Psoas muscle (tissue), 8 donors: ENCODE data around the gene CYB5D1. TPM values are rescaled to one million over a fixed set of nuclear protein-coding genes. Genes with fewer than 3 reads are reported as not detected.
A peak's percentile ranks its signal among the peaks of the same experiment; 100 is the strongest.

Experiments
- ATAC-seq, 4 donors: fragments of 200-7000 bp; cut with Tn5 transposase; one replicate each; pipeline ENCODE4 v1.9.1; 2020; ENCODE audit warnings: moderate library complexity in 3 of 4, mild to moderate bottlenecking in 2 of 4
- DNase-seq, 2 donors: peaks; one replicate each; pipeline ENCODE4 v3.0.0-alpha.2; 2020
- H3K27ac ChIP-seq: fragments of 200-600 bp; one replicate; pipeline ENCODE4 v1.8.0; 2022
- H3K27me3 ChIP-seq, 3 donors: fragments of 200-600 bp in 1 of 3; one replicate each; pipeline versions ENCODE4 v1.6.1 to v1.8.0; 2013 to 2022; ENCODE audit warnings: low read length in 2 of 3, mild to moderate bottlenecking in 2 of 3, moderate library complexity in 1 of 3; ENCODE audit not compliant: insufficient read depth in 3 of 3
- H3K36me3 ChIP-seq, 2 donors: fragments of 200-600 bp in 1 of 2; one replicate each; pipeline versions ENCODE4 v1.6.1 to v1.8.0; 2013 to 2022; ENCODE audit warnings: low read depth in 1 of 2, mild to moderate bottlenecking in 1 of 2, moderate library complexity in 1 of 2; ENCODE audit not compliant: insufficient read depth in 1 of 2
- H3K4me1 ChIP-seq: fragments of 200-600 bp; one replicate; pipeline ENCODE4 v1.8.0; 2022
- H3K4me3 ChIP-seq: fragments of 200-600 bp; one replicate; pipeline ENCODE4 v1.8.0; 2022; ENCODE audit warnings: mild to moderate bottlenecking
- H3K9me3 ChIP-seq: fragments of 200-600 bp; one replicate; pipeline ENCODE4 v1.8.0; 2022
- WGBS, 3 donors: extraction: QIAGEN DNeasy Blood & Tissue Kit; methylation state at CpG; one replicate each; pipeline versions ENCODE4 v1.1.6 to v1.1.7; 2013; 5-methylcytosine and 5-hydroxymethylcytosine counted together
- intact Hi-C, 2 donors: fragments of 100-400 bp; cut with DNase I; formaldehyde crosslinking; loops; one replicate each; pipeline versions ENCODE4 v1.11.0 to v1.14.2; 2022
- polyA plus RNA-seq, 3 donors: library from polyadenylated mRNA; stranded (reverse); fragments of 200-250 nt; gene quantifications; one replicate each; pipeline ENCODE4 v1.2.3, GENCODE V29; 2013
- total RNA-seq, 4 donors: library from RNA; stranded (reverse); fragmentation: NEBNext Ultra II Directional in 2 of 4; extraction: Animal tissue kit (Norgen Biotek cat#: 25700) in 2 of 4; gene quantifications; one replicate each; pipeline versions ENCODE4 v1.2.1 to v1.2.4, GENCODE V29; 2021 to 2023
- TF ChIP-seq, protein P1 (sequence below): fragments of 200-600 bp; IDR thresholded peaks from one replicate; pipeline ENCODE4 v1.8.0; 2022; ENCODE audit warnings: antibody characterized with exemption
- donor health status: healthy with polysubstance abuse.
- donor health status: DM: no; HTN: no; CAD: no; lungs with moderate emphysema.
- donor health status: Bipolar disorder and iron deficiency.
- donor health status: healthy.
- donor health status: DM: yes; HTN: yes; CAD: no.
- donor health status: DM: no; HTN: no; CAD: no.
- donor health status: DM: no; HTN: no; CAD: no.
- donor health status: DM: yes; HTN: yes; CAD: no.

Gene CYB5D1
- total and polyA plus RNA-seq, 7 donors: 7.1 to 31.7 (median 10.4) TPM

DNA sequence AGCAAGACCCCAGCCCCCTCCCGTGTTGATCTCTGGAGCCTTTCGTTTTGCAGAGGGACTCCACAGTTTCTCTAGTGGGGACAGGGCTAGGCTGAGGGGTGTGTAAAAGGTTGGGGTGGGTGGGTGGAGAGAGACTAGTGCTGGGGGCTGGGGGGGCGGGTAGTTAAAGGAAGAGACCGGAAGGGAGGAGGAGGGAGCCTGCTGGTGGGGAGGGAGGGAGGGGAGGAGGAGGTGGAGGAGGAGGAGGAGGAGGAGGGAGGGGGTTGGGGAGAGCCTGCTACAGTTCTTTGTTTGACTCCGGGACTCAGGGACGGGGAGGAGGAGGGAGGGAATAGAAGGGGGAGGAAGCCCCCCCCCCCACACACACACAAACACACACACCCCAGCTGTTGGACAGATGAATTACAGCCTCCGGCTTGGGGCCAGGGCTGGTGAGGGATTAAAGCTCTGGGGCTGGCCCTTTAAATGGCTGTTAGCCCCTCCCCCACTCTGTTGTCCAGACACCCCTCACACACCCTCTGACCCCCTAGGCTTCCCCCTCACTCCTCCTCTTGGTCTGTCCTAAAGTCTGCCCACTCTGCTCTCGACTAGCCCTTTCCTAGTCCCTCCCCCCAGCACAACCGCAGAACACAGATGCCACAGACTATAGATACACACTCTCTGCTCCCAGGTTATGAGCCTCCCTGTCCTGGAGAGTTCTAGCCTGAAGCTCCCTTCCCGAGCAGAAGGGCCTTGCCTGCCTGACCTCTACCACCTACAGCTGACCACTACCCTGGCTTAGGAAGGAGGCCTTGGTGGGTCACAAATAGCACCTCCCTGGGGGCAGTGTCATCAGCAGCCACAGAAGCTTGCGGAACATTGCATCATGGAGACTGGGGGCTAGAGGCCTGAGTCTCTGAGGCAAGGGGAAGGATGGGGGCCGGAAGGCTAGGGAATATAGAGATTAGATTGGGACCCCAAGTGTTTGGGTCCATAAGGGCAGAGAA lies 19.4 kb upstream of the CYB5D1 start:
- peak overlapping the region; percentile 99 for H3K27ac ChIP-seq
- H3K9me3 ChIP-seq: no peaks in the 10 kb centered on the region
- 10 to 16% (median 13%) methylated on average over 9 to 12 of the region's 12 CpGs for WGBS, 3 donors
- intact Hi-C loops: no loop called here
- no peak for ATAC-seq
- peaks cover 0 to 9% of the 10 kb centered on the region in 2 donors for H3K36me3 ChIP-seq
- no peaks in the 10 kb centered on the region for H3K27me3 ChIP-seq
- TF ChIP-seq, protein P1, sequence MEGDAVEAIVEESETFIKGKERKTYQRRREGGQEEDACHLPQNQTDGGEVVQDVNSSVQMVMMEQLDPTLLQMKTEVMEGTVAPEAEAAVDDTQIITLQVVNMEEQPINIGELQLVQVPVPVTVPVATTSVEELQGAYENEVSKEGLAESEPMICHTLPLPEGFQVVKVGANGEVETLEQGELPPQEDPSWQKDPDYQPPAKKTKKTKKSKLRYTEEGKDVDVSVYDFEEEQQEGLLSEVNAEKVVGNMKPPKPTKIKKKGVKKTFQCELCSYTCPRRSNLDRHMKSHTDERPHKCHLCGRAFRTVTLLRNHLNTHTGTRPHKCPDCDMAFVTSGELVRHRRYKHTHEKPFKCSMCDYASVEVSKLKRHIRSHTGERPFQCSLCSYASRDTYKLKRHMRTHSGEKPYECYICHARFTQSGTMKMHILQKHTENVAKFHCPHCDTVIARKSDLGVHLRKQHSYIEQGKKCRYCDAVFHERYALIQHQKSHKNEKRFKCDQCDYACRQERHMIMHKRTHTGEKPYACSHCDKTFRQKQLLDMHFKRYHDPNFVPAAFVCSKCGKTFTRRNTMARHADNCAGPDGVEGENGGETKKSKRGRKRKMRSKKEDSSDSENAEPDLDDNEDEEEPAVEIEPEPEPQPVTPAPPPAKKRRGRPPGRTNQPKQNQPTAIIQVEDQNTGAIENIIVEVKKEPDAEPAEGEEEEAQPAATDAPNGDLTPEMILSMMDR: no peak
- peak in 1 of 2 donors; percentile 74 for DNase-seq
- H3K4me3 ChIP-seq: peak overlapping the region; percentile 85
- peaks cover 38% of the 10 kb centered on the region for H3K4me1 ChIP-seq

DNA sequence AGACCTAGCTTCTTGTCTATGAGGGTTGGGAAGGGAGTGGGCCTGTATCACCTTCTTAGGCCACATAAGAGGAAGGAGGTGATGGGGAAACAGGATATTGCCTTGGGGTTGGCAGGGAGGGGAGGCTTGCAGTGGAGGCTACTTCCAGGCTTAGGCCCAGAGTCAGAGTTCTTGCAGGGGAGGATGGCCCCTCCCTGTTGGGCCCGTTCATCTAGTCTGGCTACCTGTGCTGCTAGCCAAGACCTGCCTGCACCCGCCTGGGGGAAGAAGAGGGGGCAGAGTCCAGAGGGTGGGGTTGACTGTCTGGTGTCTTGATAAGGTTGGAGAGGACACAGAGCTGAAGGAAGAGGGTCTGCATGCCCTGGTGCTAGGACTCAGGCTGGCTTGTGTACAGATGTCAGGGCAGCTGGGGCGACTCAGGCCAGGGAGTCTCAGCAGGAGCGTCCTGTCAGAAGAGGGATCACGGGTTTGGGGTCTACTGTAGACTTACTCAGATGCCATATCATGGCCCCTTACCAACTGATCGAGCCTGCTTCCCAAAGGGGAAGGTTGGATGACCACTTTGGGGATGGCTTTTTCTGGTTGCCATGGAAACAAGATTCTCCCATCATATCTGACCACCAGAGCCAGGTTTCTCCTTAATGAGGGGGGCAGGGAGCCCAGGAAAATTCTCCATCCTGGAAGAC lies 18.5 kb upstream of the CYB5D1 start:
- peaks cover 0 to 9% of the 10 kb centered on the region in 2 donors for H3K36me3 ChIP-seq
- ATAC-seq (no peak), DNase-seq (no peak)
- intact Hi-C loops: no loop called here
- 39 to 52% (median 43%) methylated on average over 6 of the region's 6 CpGs for WGBS, 3 donors
- H3K27me3 ChIP-seq: no peaks in the 10 kb centered on the region
- no peaks in the 10 kb centered on the region for H3K9me3 ChIP-seq
- peak overlapping the region; percentile 81 for H3K4me3 ChIP-seq
- H3K4me1 ChIP-seq: peaks cover 36% of the 10 kb centered on the region
- peak overlapping the region; percentile 99 for H3K27ac ChIP-seq
- TF ChIP-seq, protein P1: no peak

DNA sequence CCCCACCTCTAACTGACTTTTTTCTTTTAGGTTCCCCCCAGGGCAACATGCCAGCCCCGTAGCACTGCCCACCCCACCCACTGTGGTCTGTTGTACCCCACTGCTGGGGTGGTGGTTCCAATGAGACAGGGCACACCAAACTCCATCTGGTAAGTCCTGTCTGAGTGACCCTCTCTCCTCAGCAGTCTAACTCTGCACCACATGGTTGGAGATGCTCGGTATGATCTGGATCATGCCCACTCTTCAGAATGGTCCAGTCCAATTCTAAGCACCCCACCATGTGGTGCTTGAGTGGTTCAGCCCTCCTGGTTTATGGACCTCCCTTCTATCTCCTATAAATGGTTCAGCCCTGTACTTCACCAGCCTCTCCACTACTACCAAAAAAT lies 17.9 kb upstream of the CYB5D1 start:
- TF ChIP-seq, protein P1: no peak
- 14 to 29% (median 22%) methylated on average over 2 of the region's 2 CpGs for WGBS, 3 donors
- intact Hi-C loops: loop anchor here (5.0 to 10.0 kb wide), 2 partner anchors 215 to 358 kb away; partner anchors contain the start of genes POLR2A (in 1 of the 2), SAT2 (in 1 of the 2) and SLC35G6 (in 1 of the 2)
- no peak for ATAC-seq
- H3K27ac ChIP-seq: peak overlapping the region; percentile 99
- H3K9me3 ChIP-seq: no peaks in the 10 kb centered on the region
- H3K4me1 ChIP-seq: peaks cover 37% of the 10 kb centered on the region
- peak overlapping the region; percentile 81 for H3K4me3 ChIP-seq
- no peak for DNase-seq
- H3K36me3 ChIP-seq: peaks cover 0 to 9% of the 10 kb centered on the region in 2 donors
- no peaks in the 10 kb centered on the region for H3K27me3 ChIP-seq

DNA sequence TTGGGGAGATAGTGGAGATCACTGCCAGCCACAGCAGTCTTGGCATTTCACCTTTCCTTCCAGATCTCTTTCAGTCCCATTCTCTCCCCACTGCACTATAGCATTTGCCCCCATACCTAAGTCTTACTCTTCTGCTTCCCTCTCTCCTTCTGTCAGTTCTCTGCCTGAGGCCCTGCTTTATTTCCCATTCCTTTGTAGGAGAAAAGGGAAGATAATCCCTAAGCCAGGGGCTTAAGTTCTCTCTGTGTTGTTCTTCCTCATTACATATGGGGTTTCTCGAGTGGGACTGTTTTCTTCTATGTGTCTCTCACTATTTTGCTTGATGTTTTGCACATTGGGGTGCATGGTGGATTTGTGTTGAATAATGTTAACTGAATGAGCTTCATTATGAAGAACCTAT lies 17.4 kb upstream of the CYB5D1 start:
- Histone ChIP-seq H3K9me3 (no peaks in the 10 kb centered on the region), H3K4me3 (peak overlapping the region; percentile 81)
- intact Hi-C loops: loop anchor here (5.0 to 10.0 kb wide), 2 partner anchors 216 to 358 kb away; partner anchors contain the start of genes POLR2A (in 1 of the 2), SAT2 (in 1 of the 2) and SLC35G6 (in 1 of the 2)

More for the DNA sequence above, 17.4 kb upstream of the CYB5D1 start:
- Histone ChIP-seq H3K4me1 (peaks cover 43% of the 10 kb centered on the region), H3K36me3 (peaks cover 0 to 14% of the 10 kb centered on the region in 2 donors), H3K27me3 (no peaks in the 10 kb centered on the region), H3K27ac (peak overlapping the region; percentile 99)
- TF ChIP-seq, protein P1: no peak
- DNase-seq (no peak), ATAC-seq (no peak)
- WGBS, 3 donors: 38 to 58% (median 48%) methylated on average over 1 of the region's 1 CpG
